Fibroblast of mammary gland (primary cell): ENCODE data around the gene PBX4.
A peak's percentile ranks its signal among the peaks of the same experiment; 100 is the strongest.

Experiments
- DNase-seq: peaks from one replicate; pipeline ENCODE4 v3.0.0-alpha.2; 2010; ENCODE audit warnings: low read depth
- H3K4me3 ChIP-seq: 2 replicates; pipeline ENCODE4 v1.5.1; 2011; ENCODE audit warnings: low read depth, mild to moderate bottlenecking, low read length, moderate library complexity; ENCODE audit not compliant: control insufficient read depth
- TF ChIP-seq, protein P1 (sequence below): conservative IDR thresholded peaks from 2 replicates; pipeline ENCODE4 v1.5.1; 2011; ENCODE audit warnings: low read depth, low read length, inconsistent platforms; ENCODE audit not compliant: control insufficient read depth, insufficient read depth

The PBX4 gene

DNA sequence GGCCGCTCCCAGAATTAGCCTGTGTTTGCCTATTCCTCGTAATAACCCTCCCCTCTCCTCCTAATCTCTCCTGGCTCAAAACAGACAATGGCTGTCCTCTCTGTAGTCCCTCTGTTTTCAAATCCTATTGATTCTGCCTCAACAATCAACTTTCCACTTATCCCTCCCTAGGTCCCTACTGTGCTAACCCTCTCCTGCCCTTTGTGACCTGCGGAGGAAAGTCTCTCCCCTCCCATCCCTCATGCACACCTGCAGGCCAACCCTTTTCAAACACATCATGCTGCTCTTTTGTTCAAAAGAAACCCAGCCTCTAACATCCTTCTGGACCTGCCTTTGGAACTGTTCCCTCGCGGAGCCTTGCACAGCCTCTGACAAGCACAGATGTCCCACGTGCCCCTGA, 43.1 kb downstream of the PBX4 start:
- no peak for DNase-seq
- no peak overlapping the region for H3K4me3 ChIP-seq
- TF ChIP-seq, protein P1, sequence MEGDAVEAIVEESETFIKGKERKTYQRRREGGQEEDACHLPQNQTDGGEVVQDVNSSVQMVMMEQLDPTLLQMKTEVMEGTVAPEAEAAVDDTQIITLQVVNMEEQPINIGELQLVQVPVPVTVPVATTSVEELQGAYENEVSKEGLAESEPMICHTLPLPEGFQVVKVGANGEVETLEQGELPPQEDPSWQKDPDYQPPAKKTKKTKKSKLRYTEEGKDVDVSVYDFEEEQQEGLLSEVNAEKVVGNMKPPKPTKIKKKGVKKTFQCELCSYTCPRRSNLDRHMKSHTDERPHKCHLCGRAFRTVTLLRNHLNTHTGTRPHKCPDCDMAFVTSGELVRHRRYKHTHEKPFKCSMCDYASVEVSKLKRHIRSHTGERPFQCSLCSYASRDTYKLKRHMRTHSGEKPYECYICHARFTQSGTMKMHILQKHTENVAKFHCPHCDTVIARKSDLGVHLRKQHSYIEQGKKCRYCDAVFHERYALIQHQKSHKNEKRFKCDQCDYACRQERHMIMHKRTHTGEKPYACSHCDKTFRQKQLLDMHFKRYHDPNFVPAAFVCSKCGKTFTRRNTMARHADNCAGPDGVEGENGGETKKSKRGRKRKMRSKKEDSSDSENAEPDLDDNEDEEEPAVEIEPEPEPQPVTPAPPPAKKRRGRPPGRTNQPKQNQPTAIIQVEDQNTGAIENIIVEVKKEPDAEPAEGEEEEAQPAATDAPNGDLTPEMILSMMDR = no peak

DNA sequence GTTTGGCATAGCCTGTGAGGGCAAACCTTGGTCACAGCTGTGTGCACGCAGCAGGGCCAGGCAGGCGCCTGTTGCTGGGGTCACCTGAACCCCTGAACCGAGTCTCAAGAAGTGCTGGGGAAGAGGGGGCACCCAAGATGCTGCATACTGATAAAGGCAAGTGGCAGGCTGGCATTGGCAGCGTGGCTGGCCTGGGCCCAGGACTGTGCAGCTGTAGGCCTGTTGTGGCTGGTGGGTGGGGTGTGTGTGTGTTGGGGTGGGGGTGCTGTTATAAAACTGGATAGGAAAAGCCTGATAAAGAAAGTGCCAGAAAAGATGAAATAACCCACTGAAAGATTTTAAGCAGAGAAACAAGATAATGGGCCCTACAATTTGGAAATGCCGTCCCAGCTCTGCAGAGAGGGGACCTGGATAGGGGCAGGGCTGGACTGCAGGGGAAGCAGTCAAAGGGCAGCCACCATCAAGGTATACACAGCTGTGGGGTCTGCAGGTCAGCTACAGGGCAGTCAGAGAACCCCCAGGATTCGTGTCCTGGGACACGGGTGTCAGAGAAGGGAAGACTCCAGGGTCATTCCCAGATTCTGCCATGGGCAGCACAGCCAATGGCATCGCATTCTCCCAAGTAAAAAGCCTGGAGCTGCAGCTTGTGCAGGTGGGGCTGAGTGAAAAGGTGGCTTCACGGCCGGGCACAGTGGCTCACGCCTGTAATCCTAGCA, 47.3 kb downstream of the PBX4 start:
- no peak overlapping the region for H3K4me3 ChIP-seq
- TF ChIP-seq, protein P1 = no peak
- DNase-seq = no peak

DNA sequence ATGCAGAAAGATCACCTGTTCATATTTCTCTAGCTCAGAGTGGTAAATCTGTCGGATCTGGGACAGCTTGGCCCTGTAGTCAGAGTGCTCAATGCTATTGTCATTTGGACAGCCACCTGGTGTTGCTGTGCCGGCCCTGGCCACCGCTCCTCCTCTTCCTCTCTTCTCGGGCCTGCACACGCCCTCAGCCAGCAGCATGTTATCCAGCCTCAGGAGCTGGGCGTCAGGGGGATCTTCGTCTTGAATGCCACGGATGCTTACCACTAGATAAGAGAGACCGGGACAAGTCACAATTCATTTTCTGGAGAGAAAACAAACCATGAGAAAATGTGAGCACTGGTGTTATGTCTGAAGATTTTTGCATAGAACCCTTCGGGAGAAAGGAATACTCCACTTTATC, 47.9 kb downstream of the PBX4 start:
- no peak overlapping the region for H3K4me3 ChIP-seq
- TF ChIP-seq, protein P1 = no peak
- no peak for DNase-seq

DNA sequence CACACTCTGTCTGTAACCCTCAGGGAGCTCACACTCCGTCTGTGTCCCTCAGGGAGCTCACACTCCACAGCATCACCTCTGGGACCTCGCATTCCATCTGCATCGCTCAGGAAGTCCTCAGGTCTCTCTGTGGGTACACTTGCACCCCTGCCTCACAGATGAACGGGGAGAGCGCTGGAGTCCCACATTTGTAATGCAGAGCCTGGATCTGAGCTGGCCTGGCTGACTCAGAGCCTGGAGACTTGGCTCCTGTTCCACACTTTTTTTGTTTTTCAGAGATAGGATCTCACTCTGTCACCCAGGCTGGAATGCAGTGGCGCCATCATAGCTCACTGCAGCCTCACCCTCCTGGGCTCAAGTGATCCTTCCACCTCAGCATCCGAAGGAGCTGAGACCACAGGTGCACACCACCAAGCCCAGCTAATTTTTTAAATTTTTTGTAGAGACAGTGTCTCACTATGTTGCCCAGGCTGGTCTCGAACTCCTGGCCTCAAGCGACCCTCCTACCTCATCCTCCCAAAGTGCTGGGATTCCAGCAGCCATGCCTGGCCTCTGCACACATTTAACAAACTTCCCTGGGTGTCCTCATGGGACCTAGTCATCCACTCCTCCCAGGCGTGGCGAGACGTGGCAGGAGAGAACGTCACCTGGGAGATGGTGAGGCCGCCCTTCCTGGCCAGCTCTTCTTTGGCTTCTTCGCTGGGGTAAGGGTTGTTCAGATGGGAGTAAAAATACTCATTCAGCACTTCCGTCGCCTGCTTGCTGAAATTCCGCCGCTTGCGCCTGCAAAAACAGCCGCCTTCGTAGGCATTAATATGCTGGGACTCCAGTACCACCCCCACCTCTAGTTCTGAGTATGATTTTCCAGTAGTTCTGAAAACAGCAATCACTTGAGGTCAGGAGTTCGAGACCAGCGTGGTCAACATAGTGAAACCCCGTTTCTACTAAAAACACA, 49.4 kb downstream of the PBX4 start:
- H3K4me3 ChIP-seq = no peak overlapping the region
- TF ChIP-seq, protein P1 = no peak
- DNase-seq = peak; percentile 62

DNA sequence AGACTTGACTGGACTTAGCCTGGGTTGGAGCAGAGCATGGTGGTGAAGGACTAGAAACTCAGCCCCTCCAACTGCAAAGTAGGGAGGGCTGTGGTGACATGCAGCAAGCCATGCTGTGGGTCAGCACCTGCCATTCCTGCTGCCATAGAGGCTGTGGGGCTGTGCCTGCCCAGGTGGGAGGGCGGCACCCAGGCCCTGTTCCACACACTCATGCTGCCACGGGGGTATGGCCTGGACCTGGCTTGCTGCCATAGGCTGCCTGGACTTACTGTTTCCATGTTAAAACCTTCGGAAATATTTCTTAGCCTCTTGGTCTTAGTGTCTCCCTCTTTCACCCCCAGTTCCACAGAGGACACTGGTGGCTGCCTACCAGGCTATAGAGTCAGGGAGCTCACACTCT, 51.1 kb downstream of the PBX4 start:
- no peak overlapping the region for H3K4me3 ChIP-seq
- no peak for DNase-seq

DNA sequence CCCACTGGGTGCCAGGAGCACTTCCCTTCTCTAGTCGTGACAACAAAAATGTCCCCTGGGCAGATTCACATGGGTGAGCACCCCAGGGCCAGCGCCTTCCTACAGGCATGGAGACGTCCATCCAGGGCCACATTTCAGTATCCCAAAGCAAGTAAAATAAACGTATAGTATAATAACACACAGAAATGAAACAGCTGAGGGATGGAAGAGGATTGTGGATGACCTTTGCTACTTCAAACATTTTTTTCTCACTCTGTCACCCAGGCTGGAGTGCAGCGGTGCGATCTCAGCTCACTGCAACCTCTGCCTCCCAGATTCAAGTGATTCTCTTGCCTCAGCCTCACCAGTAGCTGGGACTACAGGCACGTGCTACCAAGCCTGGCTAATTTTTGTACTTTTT, 52.2 kb downstream of the PBX4 start:
- no peak overlapping the region for H3K4me3 ChIP-seq
- DNase-seq = no peak
- TF ChIP-seq, protein P1 = no peak

More for the DNA sequence above, 51.1 kb downstream of the PBX4 start:
- TF ChIP-seq, protein P1 = no peak
